Stomach (tissue), 9 donors: ENCODE measurements around the gene UTP11. TPM values are rescaled to one million over a fixed set of nuclear protein-coding genes. Genes with fewer than 3 reads are reported as not detected.

Source experiments
- DNase-seq, 2 donors: peaks; one replicate each; pipeline versions ENCODE4 v3.0.0 to v3.0.0-alpha.2; 2013 to 2019
- H3K27ac ChIP-seq, 5 donors: fragments of 200-600 bp in 4 of 5; sonication (generic) in 4 of 5; one replicate each; pipeline ENCODE4 v1.5.1; 2013 to 2019; ENCODE audit warnings: mild to moderate bottlenecking in 1 of 5, moderate library complexity in 1 of 5
- H3K27me3 ChIP-seq, 3 donors: fragments of 200-600 bp; sonication (generic); one replicate each; pipeline ENCODE4 v1.5.1; 2017 to 2019; ENCODE audit warnings: mixed run types in 1 of 3
- H3K36me3 ChIP-seq, 4 donors: fragments of 200-600 bp; sonication (generic); 1 replicate in 3 of 4; 2 replicates in 1 of 4; pipeline ENCODE4 v1.5.1; 2016 to 2019
- H3K4me1 ChIP-seq, 4 donors: fragments of 200-600 bp; sonication (generic); one replicate each; pipeline ENCODE4 v1.5.1; 2016 to 2019
- H3K4me3 ChIP-seq, 4 donors: fragments of 200-600 bp; sonication (generic) in 3 of 4; one replicate each; pipeline ENCODE4 v1.5.1; 2016 to 2019; ENCODE audit warnings: mild to moderate bottlenecking in 1 of 4
- H3K9me3 ChIP-seq, 4 donors: fragments of 200-600 bp; sonication (generic); one replicate each; pipeline ENCODE4 v1.5.1; 2016 to 2019
- CTCF ChIP-seq, 7 experiments: fragments of 450-650 bp in 4 of 7; fragments of 200-600 bp in 3 of 7; sonication (generic) in 3 of 7; IDR thresholded peaks; one replicate each; pipeline ENCODE4 v1.5.1; 2016 to 2019; ENCODE audit warnings: antibody characterized with exemption in 7 of 7, control low read depth in 2 of 7, mild to moderate bottlenecking in 1 of 7
- EP300 ChIP-seq: sonication (generic); formaldehyde crosslinking; IDR thresholded peaks from one replicate; pipeline ENCODE4 v1.6.1; 2017; ENCODE audit warnings: antibody characterized with exemption
- POLR2A ChIP-seq, 4 donors: fragments of 450-650 bp; IDR thresholded peaks; one replicate each; pipeline ENCODE4 v1.6.1; 2016; ENCODE audit warnings: antibody characterized with exemption in 4 of 4, control low read depth in 2 of 4, mild to moderate bottlenecking in 1 of 4, moderate library complexity in 1 of 4
- POLR2AphosphoS5 ChIP-seq, 3 donors: sonication (generic); formaldehyde crosslinking; IDR thresholded peaks; one replicate each; pipeline ENCODE4 v1.6.1; 2016; ENCODE audit warnings: antibody characterized with exemption in 3 of 3
- WGBS, 5 donors: extraction: QIAGEN DNeasy Blood & Tissue Kit in 3 of 5; methylation state at CpG; one replicate each; pipeline versions ENCODE4 v1.1.5 to v1.1.7; 2013 to 2018; 5-methylcytosine and 5-hydroxymethylcytosine counted together
- intact Hi-C: fragments of 100-400 bp; cut with DNase I; formaldehyde crosslinking; loops from one replicate; pipeline ENCODE4 v1.15.1; 2023; ENCODE audit warnings: low total_unique reads
- polyA plus RNA-seq, 3 donors: library from polyadenylated mRNA; stranded (reverse); fragments of 200-250 nt; gene quantifications; one replicate each; pipeline ENCODE4 v1.2.3, GENCODE V29; 2013
- total RNA-seq, 5 donors: library from RNA; depleted of rRNA; stranded (reverse); fragments of >200 nt; gene quantifications; one replicate each; pipeline versions ENCODE4 v1.1.0 to v1.2.3, GENCODE V29; 2014 to 2016
- donor health status: healthy with polysubstance abuse.
- donor health status: Bipolar disorder and iron deficiency.
- donor health status: healthy.

Gene UTP11
- total and polyA plus RNA-seq, 8 donors, result 1.4 to 43.7 (median 20.9) TPM

DNA sequence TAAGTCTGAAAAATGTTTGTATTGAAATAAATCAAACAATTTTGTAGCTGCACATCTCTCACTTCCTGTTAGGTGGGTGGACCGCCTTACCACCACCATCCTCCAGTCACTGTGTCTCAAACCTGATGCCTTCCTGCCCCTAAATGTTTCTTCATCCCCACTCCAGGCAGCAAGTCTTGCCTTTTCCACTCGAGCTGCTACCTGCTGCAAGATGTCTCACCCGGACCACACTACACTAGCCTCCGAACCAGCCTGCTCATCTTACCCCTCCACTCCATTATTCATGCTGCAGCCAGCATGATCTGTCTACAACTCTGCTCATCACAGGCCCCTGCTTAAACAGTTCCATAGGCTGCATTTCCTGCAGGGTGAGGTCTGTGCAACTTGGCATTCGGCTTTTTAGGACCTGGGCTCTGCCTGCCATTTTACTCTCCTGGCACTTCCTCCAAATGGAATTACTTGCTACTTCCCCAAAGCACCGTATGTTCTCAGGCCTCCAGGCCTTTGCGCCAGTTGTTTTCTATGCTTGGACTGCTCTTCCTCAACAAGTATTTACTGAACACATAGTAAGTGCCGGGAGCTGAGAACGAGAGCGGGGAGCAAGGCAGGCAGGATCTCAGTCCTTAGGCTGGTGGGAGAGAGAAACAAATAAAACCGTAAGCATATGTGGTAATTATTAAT lies 17.5 kb upstream of the UTP11 start:
- peak overlapping the region; percentile 42 to 61 (median 55) for H3K4me3 ChIP-seq
- TF ChIP-seq POLR2AphosphoS5 (IDR thresholded peaks at IDR 0.05) (no peak), EP300 (no peak), POLR2A (IDR thresholded peaks at IDR 0.05) (no peak), CTCF (IDR thresholded peaks at IDR 0.05) (no peak)
- no peaks in the 10 kb centered on the region for H3K9me3 ChIP-seq
- H3K27me3 ChIP-seq, result no peaks in the 10 kb centered on the region
- peak in 1 of 2 donors; percentile 34 for DNase-seq
- intact Hi-C loops, result no loop called here
- peak overlapping the region; percentile 65 to 94 (median 89) for H3K27ac ChIP-seq
- H3K4me1 ChIP-seq, result peaks cover 43 to 67% (median 52%) of the 10 kb centered on the region in 4 donors
- H3K36me3 ChIP-seq, result peaks cover 0 to 21% (median 19%) of the 10 kb centered on the region in 4 donors
- WGBS, 5 donors, result 39 to 43% (median 40%) methylated on average over 11 of the region's 11 CpGs

DNA sequence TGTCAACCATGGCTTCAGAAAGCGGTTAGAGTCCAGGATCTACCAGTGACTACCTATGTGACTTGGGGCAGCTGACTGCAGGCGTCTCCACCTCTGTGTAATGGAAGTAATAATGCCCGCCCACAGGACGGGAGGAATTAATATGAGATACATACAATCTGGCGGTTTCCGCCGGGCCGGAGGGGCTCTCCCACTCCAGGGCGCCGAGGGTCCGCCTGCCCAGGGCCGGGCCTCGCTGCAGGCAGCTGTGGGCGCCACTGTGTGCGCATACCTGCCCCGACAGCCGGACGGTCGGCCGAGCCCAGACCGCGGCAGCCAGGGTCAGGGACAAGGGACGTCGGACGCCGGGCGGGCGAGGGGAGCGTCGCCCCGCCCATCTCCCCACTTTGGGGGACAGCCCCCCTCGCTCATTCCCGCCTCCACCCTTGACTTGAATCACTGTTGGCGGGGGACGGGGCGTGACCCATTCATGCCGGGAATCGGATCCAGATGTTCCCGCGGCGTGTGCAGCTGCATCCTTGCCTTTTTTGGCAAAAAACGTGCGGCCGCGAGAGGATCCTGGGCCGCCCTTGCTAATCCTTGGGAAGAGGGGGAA lies 16.7 kb upstream of the UTP11 start:
- TF ChIP-seq EP300 (peak; percentile 72), POLR2AphosphoS5 (IDR thresholded peaks at IDR 0.05) (peak; percentile 50 to 81 (median 61)), CTCF (IDR thresholded peaks at IDR 0.05) (no peak)
- H3K27me3 ChIP-seq, result no peaks in the 10 kb centered on the region
- peaks cover 0 to 21% (median 19%) of the 10 kb centered on the region in 4 donors for H3K36me3 ChIP-seq
- H3K4me3 ChIP-seq, result peak overlapping the region; percentile 42 to 61 (median 55)
- DNase-seq, result peak; percentile 51 to 95
- H3K4me1 ChIP-seq, result peaks cover 46 to 67% (median 55%) of the 10 kb centered on the region in 4 donors
- peak overlapping the region; percentile 74 to 94 (median 92) for H3K27ac ChIP-seq
- WGBS, 5 donors, result 3 to 13% (median 8%) methylated on average over 26 to 46 of the region's 46 CpGs
- intact Hi-C loops, result no loop called here
- no peaks in the 10 kb centered on the region for H3K9me3 ChIP-seq

- intact Hi-C loops, result no loop called here
- Histone ChIP-seq H3K4me1 (peaks cover 56 to 81% (median 68%) of the 10 kb centered on the region in 4 donors), H3K36me3 (peaks cover 0 to 21% (median 19%) of the 10 kb centered on the region in 4 donors), H3K27ac (peak overlapping the region; percentile 42 to 94 (median 89)), H3K4me3 (no peak overlapping the region), H3K27me3 (no peaks in the 10 kb centered on the region), H3K9me3 (no peaks in the 10 kb centered on the region)
- TF ChIP-seq CTCF (IDR thresholded peaks at IDR 0.05) (no peak), EP300 (no peak), POLR2AphosphoS5 (IDR thresholded peaks at IDR 0.05) (no peak)
- no peak for DNase-seq
- 87 to 89% (median 88%) methylated on average over 12 to 25 of the region's 25 CpGs for WGBS, 5 donors
These were observed 15.1 kb upstream of the UTP11 start for GRCh38 chr1:37997256-37998088.

DNA sequence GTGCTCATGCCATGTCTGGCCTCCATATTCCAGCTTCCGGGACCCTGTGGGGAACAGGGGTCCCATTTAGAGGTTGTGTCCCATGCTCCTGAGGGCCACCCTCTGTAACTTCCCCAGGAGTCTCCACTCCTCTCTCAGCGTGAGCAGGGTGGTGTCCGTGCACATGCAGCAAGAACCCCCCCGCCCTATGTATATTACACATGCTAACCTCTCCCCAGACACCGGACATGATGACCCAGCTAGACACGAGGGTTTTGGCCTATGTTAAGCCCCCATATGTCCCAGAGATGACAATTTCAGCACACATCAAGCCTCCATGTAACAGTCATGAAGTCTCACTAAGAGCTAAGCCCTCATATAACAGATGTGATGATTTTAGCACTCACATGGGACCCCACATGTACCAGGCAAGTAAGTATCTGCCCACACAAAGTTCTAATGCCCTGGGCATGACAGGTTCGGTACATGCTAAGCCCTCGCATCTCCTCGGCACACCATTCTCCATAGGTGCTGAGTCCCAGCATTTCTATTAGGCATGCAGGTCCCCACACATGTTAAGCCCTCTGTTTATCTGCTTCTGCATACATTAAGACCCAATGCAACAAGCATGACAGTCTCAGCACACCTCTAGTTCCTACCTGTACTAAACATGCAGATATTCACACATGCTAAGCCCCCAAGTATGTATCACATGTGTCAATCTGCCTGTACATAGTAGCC lies 14.3 kb upstream of the UTP11 start:
- DNase-seq, result no peak
- 78 to 85% (median 85%) methylated on average over 4 to 9 of the region's 9 CpGs for WGBS, 5 donors
- peak overlapping the region in 4 of 5 donors; percentile 74 to 94 (median 92) for H3K27ac ChIP-seq
- H3K4me1 ChIP-seq, result peaks cover 58 to 88% (median 73%) of the 10 kb centered on the region in 4 donors
- TF ChIP-seq POLR2A (IDR thresholded peaks at IDR 0.05) (no peak), EP300 (no peak), CTCF (IDR thresholded peaks at IDR 0.05) (no peak), POLR2AphosphoS5 (IDR thresholded peaks at IDR 0.05) (no peak)
- peak overlapping the region in 1 of 4 donors; percentile 6 for H3K4me3 ChIP-seq
- no peaks in the 10 kb centered on the region for H3K27me3 ChIP-seq
- H3K9me3 ChIP-seq, result no peaks in the 10 kb centered on the region
- H3K36me3 ChIP-seq, result peaks cover 0 to 21% (median 19%) of the 10 kb centered on the region in 4 donors
- intact Hi-C loops, result no loop called here
